GM21737 (cell line): Measurements from ENCODE around the gene HSPB6.
"Not testable (repeated sequence)": the region's sequence is repeated elsewhere in the genome, so short reads cannot be mapped to it uniquely, and the experiment has no call there.

Source experiments
- ATAC-seq: cut with Tn5 transposase; IDR thresholded peaks from one replicate; pipeline ENCODE4 v1.9.1; 2021; ENCODE audit warnings: mild to moderate bottlenecking, moderate library complexity; ENCODE audit not compliant: unreplicated experiment

Gene HSPB6, protein sequence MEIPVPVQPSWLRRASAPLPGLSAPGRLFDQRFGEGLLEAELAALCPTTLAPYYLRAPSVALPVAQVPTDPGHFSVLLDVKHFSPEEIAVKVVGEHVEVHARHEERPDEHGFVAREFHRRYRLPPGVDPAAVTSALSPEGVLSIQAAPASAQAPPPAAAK

DNA sequence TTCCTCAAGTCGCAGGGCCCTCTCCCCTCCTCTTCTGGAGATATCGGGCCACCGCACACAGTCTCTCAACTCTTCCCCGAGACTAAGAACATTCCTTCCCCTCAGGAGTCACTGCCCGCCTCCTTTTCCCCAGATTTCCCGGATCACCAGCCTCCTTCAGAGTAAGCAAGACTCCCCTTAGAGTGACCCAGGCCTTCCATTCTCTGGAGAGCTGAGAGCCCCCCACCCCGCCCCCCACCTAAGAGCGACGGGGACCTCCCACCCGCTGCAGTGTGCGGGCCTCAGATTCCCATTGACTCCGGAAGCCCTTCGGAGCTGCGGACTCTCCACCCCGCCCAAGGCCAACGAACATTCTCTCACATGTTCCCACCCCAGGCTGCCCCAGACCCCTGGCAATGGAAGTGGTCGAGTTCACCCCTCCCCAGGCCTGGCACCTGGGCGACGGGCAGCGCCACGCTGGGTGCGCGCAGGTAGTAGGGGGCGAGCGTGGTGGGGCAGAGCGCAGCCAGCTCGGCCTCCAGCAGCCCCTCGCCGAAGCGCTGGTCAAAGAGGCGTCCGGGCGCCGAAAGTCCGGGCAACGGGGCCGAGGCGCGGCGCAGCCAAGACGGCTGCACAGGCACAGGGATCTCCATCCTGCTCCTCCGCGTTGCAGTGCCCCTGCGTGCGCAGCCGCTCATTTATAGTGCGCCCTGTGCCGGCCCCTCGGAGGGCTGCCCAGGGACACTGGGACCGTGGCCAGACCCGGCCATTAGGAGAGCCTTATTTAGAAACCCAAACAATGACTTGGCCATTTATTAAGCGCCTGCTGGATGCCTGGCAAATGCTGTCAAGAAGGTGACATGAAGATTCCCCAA is at the start of gene HSPB6:
TSS of gene HSPB6 (minus strand) at position 653 of the 854 bp plus-strand sequence. CDS start at position 632, 21 bp downstream.
- ATAC-seq, result no peak

DNA sequence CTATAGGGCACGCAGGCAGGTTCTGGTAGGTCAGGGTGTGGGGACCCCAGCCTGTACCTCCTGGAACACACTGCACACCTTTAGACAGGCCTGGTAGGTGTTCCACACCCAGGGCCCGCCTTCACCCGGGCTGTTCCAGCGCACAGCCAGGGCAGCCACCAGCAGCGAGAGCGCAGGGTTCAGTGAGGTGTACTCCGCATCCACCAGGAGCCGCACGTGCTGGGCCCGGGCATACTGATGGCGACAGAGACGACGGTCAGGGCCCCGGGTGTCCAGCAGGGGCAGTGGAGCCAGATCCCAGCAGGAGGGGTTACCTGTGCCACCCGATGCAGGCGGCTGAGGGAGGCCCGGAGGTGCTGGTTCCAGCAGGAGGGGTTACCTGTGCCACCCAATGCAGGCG is 49.8 kb upstream of the HSPB6 start:
- ATAC-seq, result no peak

DNA sequence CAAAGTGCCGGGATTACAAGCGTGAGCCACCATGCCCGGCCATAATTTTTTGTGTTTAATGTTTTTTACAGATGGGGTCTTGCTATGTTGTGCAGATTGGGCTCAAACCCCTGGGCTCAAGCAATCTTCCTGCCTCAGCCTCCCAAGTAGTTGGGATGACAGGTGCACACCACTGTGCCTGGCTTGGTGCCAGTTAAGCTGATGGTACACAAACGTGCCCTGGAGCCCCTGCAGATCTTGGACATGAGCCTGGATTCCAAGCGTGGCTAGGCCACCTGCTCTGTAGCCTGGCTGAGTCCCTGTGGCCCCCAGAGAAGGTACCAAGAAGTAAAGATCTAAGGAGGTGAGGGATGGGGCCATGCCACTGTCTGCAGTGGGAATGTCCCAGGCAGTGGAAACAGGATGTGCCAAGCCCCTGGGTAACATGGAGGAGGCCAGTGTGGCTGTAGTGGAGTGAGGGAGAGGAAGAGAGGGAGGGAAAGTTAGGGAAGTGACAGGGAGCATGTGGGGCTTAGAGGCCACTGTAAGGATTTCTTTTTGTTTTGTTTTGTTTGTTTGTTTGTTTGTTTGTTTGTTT is 48.8 kb upstream of the HSPB6 start:
- no peak for ATAC-seq

DNA sequence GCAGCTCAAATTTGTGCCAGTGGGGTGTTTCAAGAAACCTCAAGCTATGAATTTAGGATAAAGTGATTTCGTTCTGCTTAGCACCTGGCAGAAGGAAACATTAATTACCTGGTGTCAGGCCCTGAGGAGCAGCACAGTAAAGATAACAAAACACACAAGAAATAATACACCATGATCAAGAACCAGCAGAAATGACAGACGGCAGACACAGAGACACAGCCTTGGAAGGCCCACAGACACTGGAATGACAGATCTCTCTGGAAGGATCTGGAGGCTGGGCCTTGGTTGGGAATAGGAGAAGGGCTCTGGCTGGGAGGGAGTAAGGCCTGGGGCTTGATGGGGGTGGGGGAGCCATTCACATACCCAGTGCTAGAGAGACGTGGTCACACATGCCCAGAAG is 45.0 kb upstream of the HSPB6 start:
- ATAC-seq, result no peak

DNA sequence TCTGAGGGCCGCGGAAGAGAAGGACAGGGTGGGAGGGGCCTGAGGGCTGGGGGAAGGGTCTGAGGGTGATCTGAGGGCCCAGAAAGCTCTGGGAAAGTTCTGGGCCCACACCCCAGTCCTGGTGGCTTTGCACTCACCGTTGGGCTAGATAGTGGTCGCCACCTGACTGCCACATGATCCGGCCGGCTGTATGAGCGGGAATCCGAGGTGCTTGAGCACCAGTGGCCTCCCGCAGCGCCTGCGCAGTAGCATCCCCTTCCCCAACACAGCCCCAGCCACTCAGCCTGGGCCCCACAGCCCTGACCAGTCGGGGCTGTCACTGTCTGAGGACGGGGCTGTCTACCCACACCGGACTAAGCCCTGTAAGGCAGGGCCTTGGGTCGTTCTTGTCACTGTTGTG is 40.8 kb upstream of the HSPB6 start:
- no peak for ATAC-seq

DNA sequence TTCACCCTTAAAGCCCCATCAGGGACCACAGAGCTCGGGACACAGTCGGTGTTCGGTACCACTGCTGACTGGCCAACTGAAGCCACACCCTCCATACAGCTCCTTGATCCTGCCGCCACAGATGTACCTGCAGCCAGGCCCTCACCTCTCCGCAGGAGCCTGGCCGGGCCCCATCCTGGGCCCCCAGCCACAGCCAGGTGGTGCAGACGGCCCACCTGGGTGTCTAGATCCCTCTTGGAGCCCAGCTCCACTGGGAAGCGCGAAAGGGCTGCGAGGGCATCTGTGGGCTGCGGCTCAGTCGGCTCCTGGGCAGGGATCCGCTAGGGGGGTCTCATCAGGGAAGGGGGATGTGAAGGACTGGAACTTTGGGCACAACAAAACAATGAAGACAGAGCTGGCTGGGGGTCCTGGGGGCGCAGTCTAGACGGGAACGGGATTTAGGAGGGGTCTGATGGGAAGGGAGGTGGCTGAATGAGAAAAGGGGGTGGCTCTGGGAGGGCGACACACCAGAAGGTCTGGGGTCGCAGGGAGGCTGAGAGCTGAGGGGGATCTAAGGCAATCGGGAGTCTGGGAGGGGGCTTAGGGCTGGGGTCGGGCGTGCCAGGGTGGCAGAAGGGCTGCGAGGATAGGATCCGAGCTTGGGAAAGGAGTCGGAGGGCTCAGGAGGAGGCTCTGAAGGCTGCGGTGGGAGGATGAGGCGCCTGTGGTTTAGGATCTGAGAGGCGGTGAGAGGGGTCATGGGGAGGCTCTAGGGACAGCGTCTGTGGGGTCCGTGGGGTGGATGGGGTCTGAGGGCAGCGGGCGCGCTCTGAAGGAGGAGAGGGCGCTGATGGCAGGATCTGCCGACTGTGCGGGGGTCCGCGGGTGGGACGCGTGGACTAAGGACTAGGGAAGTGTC is 40.1 kb upstream of the HSPB6 start:
- ATAC-seq, result no peak

DNA sequence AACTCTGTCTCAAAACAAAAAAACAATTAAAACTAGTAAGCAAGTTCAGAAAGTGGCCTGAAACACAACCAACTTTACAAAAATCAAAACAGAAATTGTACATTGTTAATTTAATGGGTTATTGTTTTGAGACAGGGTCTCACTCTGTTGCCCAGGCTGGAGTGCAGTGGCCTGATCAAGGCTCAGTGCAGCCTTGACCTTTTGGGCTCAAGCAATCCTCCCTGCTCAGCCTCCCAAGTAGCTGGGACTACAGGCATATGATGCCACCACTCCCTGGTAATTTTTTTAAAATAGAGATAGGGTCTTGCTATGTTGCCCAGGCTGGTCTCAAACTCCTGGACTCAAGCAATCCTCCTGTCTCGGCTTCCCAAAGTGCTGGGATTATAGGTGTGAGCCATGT is 38.7 kb upstream of the HSPB6 start:
- ATAC-seq, result not testable (repeated sequence)

DNA sequence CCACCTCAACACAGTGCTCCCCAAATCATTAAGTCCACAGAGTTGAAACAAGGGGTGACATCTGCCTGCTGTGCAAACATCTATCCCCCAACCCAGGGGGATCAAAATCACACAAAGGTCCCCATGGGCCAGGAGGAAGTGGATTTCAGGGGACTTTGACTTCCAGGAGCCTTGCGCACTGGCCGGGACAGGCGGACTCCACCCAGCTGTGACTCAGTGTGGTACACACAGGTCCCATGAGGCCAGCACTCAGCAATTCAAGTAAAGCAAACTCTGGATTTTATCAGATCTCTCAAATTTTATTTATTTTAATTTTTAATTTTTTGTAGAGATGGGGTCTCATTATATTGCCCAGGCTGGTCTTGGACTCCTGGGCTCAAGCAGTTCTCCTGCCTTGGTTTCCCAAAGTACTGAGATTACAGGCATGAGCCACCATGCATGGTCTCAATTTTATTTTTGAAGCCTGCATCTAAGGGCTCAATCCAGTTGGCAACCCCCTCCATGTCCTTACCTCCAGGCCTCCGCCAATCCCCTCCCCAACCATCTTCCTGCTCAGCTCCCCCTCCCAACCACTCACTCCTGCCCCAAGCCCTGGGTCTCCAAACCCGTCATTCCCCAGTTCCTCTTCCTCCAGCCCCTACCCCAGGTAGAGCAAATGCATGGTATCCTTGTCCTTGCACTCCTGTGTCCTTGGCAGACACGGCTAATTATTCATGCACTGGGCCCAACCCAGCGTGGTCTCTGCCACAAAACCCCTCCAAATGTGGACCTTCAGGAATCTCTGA is 36.7 kb upstream of the HSPB6 start:
- ATAC-seq, result no peak

DNA sequence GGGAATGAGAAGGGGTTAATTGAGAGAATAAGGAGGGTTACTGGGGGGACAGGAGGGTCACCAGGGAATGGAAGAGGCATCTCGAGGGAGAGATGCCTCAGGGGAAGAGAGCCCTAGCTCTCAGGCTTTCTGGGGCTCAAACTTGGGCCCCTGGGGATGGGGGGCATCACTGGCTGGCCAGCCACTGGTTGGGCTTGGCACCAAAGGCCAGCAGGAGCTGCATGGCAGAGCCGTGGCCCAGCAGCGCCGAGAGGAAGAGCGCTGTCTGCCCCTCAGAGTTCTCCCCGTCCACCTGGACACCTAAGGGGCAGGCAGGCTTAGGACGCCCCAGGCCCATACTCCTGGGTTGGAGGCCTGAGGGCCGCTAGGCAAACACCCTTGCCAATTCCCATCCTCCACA is 36.1 kb upstream of the HSPB6 start:
- ATAC-seq, result no peak

DNA sequence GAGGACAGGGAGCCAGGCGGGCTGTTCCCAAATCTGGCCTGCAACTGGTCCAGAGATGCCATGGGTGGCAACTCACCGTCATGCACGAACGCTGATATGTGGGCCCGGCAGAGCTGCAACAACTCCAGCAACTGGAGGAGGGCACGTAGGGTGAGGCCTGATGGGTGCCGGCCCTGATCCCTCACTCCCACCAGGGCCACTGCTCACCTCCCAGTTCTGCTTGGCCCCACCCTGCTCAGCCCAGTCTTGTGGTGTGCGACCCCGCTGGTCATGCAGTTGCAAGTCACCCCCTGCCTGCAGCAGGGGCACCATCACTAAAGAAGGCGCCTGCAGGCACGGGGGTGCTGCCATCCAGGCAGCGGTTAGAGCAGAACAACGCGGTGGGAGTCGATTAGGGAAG is 35.5 kb upstream of the HSPB6 start:
- ATAC-seq, result no peak

DNA sequence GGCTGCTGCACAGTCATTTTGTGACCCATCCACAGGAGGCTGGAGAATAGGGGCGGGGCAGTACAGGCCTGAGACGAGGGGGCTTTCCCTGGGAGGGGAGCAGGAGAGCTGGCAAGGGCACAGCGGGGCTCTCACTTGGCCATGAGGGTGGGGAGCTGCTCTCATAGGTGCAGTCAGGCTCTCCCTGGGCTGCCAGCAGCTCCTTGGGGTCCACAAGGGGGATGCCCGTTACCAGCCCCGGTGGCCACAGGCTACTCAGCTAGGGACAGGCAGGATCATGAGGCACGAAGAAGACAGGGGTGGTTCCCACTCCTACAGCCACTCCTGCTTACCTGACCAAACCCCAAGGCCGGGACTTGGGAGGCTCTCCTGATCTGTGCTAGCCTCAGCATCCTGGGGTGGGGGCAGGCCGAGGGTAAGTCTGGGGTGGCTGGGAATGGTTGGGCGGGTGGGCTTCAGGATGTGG is 35.0 kb upstream of the HSPB6 start:
- ATAC-seq, result no peak

DNA sequence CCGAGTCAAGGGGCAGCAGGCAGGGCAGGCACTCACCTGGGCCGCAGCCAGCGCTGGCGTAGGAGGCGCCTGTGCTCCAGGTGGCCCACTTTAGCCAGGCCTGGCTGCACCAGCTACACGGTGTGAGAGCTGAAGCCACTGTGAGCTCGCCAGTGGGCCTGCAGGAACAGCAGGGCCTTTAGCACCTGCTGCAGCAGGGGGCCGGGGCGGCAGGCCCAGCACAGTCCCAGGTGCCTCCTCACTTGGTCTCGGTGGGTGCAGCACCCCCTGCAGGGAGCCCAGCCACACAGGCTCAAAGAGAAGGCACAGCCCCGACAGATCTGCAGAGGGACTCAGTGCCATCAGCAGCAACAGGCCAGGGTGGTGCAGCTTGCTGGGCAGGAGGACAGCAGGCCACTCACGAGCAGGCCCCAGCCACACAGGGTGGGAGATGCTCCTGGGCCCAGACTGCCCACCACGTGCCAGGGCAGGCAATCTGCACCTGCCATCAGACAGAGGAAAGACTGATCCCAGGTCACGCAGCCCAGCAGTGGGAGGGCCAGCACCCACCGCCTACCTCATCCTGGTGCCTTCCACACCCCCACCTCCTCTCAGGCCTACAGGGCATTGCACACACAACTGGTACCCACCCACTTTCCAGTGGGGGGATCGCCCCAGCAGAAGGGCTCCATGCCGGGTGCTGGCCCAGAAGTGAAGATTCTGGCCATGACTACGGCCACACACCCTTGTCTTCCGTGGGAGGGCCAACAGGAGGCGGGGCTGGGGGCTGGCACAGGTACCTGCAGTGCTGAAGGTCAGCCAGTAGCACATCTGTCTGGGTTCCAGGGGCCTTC is 34.4 kb upstream of the HSPB6 start:
- no peak for ATAC-seq

DNA sequence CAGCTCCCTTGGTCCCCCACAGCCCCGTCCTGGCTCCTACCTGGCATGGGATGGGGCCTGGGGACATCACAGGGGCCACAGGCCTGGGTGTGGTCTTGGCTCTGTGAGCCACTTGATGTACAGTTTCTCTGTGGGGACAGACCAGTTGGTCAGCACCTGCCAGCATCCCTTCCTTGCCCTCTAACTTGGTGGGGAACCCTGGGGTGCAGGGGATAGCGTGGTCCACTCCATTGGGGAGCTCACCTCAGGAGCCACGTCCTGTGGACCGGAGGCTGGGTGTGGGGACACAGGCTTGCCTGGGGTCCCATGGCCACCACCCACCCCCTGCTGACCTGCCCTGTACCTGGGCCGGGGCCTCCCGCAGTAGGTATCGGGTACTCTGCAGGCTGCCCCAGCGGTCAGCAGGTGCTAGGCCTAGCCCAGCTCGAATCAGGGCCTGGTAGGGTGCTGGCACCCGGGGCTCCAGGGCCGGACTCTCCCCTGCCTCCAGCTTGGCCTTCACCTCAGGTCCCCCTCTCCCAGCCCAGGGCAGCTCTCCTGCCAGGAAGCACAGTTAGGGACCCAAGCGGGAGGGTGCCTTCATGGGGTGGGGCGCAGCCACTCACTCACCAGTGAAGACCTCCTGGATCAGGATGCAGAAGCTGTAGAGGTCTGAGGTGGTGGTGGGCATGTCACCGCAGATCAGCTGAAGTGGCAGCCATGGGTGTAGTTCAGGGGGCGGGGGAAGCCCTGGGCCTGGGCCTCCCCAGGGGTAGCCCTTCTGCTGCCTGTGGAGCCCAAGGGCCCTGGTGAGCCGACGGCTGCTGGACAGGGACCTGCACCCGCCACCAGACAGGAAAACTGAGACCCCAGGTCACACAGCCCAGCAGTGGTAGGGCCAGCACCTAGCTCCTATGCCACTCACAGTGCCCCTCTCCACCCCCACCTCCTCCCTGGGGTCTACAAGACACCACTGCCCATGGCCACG is 33.4 kb upstream of the HSPB6 start:
- no peak for ATAC-seq

DNA sequence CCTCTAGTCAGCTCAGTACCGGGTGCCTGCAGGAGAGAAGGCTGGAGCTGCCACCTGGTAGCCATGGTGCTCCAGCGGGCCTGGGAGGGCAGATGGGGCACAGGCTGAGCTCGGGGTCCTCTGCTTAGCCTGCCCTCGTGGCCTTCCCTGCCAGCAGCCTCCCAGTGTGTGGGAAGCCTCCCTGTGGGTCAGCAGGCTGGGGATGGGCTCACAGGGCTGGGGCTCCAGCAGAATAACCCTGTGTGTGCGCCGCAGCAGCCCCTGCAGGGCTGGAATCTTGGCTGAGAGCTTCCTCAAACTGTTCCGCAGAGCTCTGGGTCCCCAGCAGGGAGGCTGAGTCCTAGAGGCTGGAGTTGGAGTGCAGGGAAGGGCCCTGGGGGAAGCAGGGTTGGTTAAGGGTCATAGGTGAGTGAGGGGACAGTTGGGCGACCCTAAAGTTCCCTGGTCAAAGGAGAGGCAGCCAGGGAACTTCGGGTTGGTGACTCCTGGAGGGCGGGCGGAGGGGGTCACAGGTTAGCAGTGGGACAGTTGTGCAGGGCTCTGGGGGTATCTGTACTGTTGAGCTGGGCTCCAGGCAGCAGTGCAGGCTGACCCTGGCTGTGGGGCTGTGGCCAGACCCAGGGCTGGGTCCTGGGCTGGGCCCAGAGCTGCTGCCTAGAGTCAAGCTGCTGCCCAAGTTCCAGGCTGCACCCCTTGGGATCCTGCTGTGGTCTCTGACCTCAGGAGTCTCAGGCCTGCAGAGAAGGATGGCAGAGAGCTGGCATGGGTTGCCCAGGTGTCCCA is 32.6 kb upstream of the HSPB6 start:
- ATAC-seq, result no peak

DNA sequence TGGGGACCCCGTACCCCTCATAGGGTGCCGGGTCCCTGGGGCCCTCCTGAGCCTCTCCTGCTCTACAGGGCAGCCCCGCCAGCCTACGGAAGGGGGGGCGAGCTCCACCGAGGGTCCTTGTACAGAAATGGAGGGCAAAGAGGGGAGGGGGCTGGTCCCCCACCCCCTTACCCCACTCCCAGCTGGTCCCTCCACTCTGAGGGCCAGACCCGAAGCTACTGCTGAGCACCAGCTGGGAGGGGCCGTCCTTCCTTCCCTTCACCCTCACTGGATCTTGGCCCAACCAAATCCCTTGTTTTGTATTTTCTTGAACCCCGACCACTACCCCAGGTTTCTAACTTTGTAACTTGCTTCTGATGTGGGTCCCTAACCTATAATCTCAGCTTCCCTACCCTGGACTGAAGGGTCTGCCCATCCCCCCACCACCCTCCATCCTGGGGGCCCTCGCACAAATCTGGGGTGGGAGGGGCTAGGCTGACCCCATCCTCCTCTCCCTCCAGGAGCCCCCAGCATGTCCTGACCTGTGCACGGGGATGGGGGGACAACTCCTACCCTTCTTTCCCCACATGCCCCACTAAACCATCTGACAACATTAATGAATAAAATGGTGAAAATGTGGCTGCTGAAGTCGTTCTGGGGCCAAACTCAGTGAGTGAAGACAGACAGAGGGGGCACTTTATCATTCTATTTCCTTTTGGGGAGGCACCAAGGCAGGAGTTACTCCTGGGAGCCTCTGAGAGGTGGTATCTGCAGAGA is 31.6 kb upstream of the HSPB6 start:
- ATAC-seq, result no peak

DNA sequence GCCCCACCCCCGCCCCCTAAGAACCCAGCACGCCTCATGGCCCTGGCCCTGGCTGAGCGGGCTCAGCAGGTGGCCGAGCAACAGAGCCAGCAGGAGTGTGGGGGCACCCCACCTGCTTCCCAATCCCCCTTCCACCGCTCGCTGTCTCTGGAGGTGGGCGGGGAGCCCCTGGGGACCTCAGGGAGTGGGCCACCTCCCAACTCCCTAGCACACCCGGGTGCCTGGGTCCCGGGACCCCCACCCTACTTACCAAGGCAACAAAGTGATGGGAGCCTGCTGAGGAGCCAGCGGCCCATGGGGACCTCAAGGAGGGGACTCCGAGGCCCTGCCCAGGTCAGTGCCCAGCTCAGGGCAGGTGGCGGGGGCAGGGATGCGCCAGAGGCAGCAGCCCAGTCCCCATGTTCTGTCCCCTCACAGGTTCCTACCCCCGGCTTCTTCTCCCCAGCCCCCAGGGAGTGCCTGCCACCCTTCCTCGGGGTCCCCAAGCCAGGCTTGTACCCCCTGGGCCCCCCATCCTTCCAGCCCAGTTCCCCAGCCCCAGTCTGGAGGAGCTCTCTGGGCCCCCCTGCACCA is 30.5 kb upstream of the HSPB6 start:
- ATAC-seq, result no peak
